Ureter (tissue), 1 donor: ENCODE measurements around the gene CNPY4. TPM values are rescaled to one million over a fixed set of nuclear protein-coding genes. Genes with fewer than 3 reads are reported as not detected.

Experiments used
- DNase-seq: peaks from one replicate; pipeline ENCODE4 v3.0.0-alpha.2; 2020; ENCODE audit warnings: low spot score
- total RNA-seq: library from RNA; stranded (reverse); gene quantifications from one replicate; pipeline ENCODE4 v1.2.4, GENCODE V29; 2023
- donor health status: DM: yes; HTN: yes; CAD: no.

CNPY4 gene
- total RNA-seq, 1 donor from 2014 or later, result 8.7 TPM

DNA sequence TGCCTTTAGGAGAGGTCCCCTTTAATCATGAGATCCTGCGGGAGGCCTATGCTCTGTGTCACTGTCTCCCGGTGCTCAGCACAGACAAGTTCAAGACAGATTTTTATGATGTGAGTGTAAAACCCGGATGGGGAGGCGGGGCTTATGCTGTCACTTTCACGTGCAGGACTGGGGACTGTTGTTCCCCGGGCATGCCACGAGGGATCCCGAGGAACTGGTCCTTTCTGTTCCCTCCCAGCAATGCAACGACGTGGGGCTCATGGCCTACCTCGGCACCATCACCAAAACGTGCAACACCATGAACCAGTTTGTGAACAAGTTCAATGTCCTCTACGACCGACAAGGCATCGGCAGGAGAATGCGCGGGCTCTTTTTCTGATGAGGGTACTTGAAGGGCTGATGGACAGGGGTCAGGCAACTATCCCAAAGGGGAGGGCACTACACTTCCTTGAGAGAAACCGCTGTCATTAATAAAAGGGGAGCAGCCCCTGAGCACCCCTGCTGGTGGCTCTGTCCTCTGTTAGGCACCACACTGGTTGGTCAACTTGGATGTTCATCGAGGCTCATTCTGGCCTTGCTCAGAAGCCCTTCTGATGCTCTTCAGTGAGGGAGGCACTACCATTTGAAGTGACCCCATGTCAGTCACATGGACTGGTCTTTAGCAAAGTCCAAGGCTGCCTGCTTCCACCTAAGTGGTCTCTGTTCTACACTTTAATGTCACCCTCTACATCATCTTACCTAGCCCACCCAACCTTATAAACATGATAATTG is 27.8 kb upstream of the CNPY4 start:
- DNase-seq, result no peak

DNA sequence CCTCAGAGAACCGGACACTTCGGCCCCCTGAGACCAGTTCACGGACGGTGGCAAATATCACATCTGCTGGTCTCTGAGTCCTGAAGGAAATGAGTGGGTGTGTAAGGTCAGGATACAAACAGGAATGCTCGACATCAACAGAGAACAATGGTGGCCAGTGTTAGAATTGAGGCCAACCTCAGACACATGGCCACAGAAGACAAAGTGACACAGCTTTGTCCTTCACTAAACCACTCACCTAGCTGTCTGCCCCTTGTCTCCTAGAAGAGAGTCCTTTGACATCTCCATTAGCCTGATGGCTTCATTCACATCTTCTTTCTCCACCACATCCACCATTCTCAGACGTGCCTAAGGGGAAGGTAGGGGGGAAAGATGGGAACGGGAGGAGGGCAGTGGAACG is 26.4 kb upstream of the CNPY4 start:
- no peak for DNase-seq

GRCh38 chr7:100093498-100093897 is 25.9 kb upstream of the CNPY4 start:
- DNase-seq, result no peak

DNA sequence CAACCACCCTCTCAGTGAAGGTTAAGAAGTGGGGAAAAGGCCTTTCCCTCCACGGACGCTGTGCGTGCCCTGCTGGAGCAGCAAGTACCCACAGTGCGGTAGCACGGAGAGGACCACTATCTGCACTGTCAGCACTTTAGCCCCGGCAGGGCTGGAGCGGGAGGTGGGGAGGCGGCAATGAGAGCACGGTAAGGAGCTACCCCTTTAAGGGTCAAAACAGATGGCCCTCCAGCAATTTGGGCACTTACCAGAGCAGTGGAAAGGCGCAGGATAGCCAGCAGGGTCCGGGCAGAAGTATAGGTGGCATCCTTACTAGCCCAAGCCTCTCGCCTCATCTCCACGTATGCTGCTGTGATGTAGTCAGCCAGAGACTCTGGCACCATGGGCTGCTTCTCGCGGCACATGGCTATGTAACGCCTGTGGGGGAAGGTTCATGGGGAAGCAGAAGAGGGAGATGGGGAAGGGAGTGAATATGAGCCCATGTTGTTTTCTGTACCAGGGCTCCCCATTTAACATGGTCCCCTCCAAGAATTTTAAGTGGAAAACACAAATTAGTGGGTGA is 25.4 kb upstream of the CNPY4 start:
- DNase-seq, result no peak

GRCh38 chr7:100095289-100095688 is 24.1 kb upstream of the CNPY4 start:
- DNase-seq, result no peak

- no peak for DNase-seq
Measured at GRCh38 chr7:100095704-100096103, 23.7 kb upstream of the CNPY4 start.

GRCh38 chr7:100098913-100099312 is 20.5 kb upstream of the CNPY4 start:
- no peak for DNase-seq

DNA sequence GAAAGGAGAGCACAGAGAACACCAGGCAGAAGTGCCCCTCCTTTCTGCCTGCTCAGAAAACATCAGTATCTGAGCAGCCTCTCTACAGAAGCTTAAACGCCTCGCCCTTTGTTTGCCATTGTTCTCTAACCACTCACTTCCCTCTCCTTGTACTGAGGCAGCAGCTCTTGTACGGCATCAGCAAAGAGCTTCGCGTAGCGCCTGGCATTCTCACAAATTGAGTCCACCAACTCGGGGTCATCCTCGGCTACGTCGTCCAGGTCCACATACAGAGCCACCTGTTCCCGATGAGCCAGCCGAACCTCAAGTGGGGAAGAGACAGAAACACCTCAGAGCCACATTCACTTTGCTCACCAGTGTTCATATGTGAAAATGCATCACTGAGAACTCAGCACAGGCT is 20.0 kb upstream of the CNPY4 start:
- DNase-seq, result no peak

DNA sequence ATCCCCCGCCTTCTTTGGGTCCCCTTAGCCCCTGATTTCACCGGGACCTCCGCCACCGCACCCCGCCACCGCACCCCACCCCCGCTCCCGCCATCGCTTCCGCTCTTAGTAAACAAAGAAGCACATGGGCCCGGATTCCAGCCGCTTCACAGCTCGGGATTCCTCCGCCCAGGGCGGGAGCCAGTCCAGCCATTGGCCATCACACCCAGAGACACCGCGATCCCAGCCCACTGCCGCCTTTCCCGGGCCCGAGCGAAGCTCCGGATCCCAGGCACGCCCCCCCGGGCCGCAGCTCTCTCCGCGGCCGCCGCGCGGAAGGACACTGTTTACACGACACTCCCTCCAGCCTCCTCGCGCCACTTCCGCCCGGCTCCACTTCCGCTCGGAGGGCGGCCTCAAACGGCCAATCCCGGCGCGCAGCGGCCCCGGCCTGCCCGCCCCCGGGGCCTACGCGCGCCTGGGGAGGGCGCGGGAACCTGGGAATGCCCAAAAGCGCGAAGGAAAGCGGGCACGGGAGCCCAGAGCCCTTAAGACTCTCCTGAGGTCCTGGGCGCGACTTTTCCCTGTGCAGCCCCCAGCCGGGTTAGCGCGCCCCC is 18.9 kb upstream of the CNPY4 start:
- DNase-seq, result peak; percentile 96

GRCh38 chr7:100101016-100101862 is 18.2 kb upstream of the CNPY4 start, which contains the start of the genes AP4M1 and MCM7:
AP4M1 (plus strand) TSS chr7:100101643; CDS start chr7:100101715, 72 bp downstream.
MCM7 (minus strand) TSS chr7:100101397; CDS start chr7:100101294, 103 bp downstream.
- DNase-seq, result peak; percentile 99

GRCh38 chr7:100102950-100103840 is 16.2 kb upstream of the CNPY4 start:
- DNase-seq, result no peak

DNA sequence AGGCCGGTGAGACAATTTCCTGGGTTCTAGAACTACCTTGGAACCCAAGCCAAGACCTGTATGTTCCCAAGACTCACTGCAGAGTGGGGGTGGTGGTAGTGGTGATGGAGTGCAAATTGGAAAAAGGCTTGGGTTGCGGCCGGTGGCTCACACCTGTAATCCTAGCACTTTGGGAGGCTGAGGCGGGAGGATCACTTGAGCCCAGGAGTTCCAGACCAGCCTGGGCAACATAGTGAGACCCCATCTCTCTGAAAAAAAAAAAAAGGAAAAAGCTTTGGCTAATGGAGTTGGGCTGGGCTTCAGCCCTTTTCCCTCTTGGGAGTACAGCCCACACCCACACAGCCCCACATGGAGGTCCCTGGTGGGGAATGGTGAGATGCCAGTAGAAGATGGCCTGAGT is 13.9 kb upstream of the CNPY4 start:
- no peak for DNase-seq

GRCh38 chr7:100106633-100107032 is 12.8 kb upstream of the CNPY4 start:
- no peak for DNase-seq

GRCh38 chr7:100107125-100107737 is 12.2 kb upstream of the CNPY4 start:
- no peak for DNase-seq

DNA sequence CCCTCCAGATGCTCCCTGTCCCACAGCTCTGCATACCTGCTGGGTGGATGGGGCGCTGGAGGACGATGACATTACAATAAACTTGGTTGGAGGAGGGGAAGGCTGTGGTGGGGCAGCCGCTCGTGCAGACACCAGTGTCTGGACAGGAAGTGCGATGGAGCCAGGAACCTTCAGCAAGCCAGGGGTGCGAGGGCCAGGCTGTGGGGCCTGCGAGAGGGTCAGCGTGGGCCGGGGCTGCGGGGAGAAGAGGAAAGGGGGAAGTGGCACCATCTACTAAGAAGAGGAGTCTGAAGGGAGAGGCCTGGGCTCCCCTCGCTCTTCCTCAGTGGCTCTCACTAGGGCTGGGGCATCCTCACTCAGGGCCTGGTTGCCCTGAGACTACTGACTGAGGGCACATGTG is 11.5 kb upstream of the CNPY4 start:
- no peak for DNase-seq

DNA sequence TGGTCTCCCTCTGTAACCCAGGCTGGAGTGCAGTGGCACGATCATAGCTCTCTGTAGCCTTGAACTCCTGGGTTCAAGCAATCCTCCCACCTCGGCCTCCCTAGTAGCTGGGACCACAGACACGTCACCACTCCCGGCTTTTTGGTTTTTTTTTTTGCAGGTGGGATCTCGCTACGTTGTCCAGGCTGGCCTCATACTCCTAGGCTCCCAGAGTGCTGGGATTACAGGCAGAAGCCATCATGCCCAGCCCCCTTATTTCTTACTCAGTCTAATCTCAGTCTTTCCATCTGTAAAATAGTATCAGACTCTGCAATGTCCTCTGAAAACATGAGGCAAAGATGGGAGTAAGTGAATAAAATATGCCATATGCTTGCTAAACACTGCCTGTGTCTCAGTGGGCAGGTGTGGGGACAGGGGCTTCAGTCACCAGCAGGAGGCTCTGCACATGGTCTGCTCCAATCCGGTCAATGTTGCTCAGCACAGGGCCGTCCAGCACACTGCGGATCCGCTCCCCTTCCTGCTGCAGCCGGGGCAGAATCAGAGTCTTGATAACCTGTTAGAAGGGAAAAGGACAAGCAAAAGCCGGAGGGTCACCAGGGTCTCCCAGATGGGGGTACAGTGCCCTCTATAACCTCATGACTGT is 9.8 kb upstream of the CNPY4 start:
- DNase-seq, result no peak

GRCh38 chr7:100111156-100111555 is 8.3 kb upstream of the CNPY4 start:
- DNase-seq, result no peak

DNA sequence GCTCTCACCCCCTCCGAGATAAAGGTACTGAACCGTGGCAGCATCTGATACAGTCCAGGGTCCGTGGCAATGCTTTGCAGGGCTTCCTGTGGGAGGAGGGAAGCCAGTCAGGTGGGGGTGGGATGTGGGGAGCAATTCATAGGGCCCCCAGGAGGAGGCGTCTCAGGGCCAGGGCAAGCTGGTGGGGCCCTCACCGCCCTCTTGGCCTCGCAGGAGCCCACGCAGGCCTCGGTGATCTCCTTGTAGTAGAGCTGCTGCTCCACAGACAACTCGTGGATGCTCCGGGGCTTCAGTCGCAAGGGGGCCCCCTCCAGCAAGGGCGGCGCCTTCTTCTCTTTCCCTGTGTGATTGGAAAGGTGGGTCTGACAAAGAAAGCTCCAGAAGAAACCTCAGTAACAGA is 7.5 kb upstream of the CNPY4 start:
- DNase-seq, result no peak

DNA sequence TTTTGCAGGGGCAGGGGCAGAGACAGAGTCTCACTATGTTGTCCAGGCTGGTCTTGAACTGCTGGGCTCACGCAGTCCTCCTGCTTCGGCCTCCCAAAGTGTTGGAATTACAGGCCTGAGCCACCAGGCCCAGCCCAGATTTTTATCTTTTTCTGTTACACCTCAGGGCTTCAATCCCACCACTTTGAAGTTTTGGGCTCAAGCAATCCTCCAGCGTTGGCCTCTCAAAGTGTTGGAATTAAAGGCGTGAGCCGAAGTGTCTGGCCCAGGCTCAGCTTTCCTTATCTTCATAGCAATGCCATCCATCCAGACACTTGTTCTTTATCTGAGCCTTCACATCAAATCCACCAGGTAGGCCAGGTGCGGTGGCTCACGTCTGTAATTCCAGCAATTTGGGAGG is 4.4 kb upstream of the CNPY4 start:
- DNase-seq, result no peak

DNA sequence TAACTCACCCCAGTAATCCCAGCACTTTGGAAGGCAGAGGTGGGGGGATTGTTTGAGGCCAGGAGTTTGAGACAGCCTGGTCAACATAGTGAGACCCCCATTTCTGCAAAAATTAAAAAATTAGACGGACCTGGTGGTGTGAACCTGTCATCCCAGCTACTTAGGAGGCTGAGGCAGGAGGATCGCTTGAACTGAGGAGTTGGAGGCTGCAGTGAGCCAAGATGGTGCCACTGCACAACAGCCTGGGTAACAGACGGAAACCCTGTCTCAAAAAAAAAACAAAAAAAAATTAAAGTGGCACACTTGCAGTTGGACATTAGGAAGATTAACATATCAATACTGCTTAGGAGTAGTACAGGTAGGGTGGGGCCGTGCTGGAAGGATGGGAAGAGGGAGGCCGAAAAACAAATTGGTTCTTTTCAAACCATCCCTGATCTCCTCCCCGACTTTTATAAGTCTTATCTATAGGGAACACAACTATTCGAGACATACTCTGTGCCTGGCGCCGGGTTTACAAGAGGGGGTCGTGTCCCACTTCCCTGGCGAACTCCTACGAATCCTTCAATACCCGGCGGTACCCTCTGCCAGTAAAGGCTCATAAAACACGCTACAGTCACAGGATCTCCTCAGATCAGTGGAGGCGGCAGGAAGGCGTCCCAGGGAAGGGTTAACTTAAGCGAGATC is 904 bp upstream of the CNPY4 start:
- no peak for DNase-seq
